Smooth muscle cell (in vitro differentiated cells): ENCODE measurements around the gene PI4KA. TPM values are rescaled to one million over a fixed set of nuclear protein-coding genes. Genes with fewer than 3 reads are reported as not detected.
"Not testable (repeated sequence)": the region's sequence is repeated elsewhere in the genome, so short reads cannot be mapped to it uniquely, and the experiment has no call there.

Source experiments
- DNase-seq: peaks from one replicate; lab custom pipeline; 2025; ENCODE audit not compliant: unreplicated experiment; lab: John Stamatoyannopoulos, UW
- H2AFZ ChIP-seq: fragments of 200-600 bp; sonication (generic); 2 replicates; pipeline ENCODE4 v1.6.0; 2016; ENCODE audit warnings: antibody characterized with exemption, low read depth, mild to moderate bottlenecking
- H3F3A ChIP-seq: fragments of 200-600 bp; sonication (generic); 2 replicates; pipeline ENCODE4 v1.6.0; 2017; ENCODE audit warnings: antibody characterized with exemption, low read depth
- H3K27ac ChIP-seq: fragments of 200-600 bp; sonication (generic); 2 replicates; pipeline ENCODE4 v1.5.1; 2016; ENCODE audit warnings: low read depth, mild to moderate bottlenecking
- H3K27me3 ChIP-seq: fragments of 200-600 bp; sonication (generic); 2 replicates; pipeline ENCODE4 v1.6.1; 2016; ENCODE audit warnings: low read depth, mild to moderate bottlenecking
- H3K36me3 ChIP-seq: fragments of 200-600 bp; sonication (generic); 2 replicates; pipeline ENCODE4 v1.5.1; 2016; ENCODE audit warnings: low read depth
- H3K4me1 ChIP-seq: fragments of 200-600 bp; sonication (generic); 2 replicates; pipeline ENCODE4 v1.5.1; 2016; ENCODE audit warnings: low read depth
- H3K4me2 ChIP-seq: fragments of 200-600 bp; sonication (generic); 2 replicates; pipeline ENCODE4 v1.6.0; 2016; ENCODE audit warnings: mild to moderate bottlenecking
- H3K4me3 ChIP-seq: fragments of 200-600 bp; sonication (generic); 2 replicates; pipeline ENCODE4 v1.5.1; 2016; ENCODE audit warnings: mild to moderate bottlenecking
- H3K79me2 ChIP-seq: fragments of 200-600 bp; sonication (generic); 2 replicates; pipeline ENCODE4 v1.6.0; 2016; ENCODE audit warnings: low read depth, mild to moderate bottlenecking
- H3K9ac ChIP-seq: fragments of 200-600 bp; sonication (generic); 2 replicates; pipeline ENCODE4 v1.6.0; 2016; ENCODE audit warnings: low read depth
- H3K9me3 ChIP-seq: fragments of 200-600 bp; sonication (generic); replicated peaks from 2 replicates; pipeline ENCODE4 v1.5.1; 2016; ENCODE audit warnings: low read depth
- H4K20me1 ChIP-seq: fragments of 200-600 bp; sonication (generic); 2 replicates; pipeline ENCODE4 v1.6.0; 2016; ENCODE audit warnings: low read depth
- WGBS: methylation state at CpG from one replicate; pipeline ENCODE4 v1.1.7; 2016; ENCODE audit warnings: low lambda C conversion rate; 5-methylcytosine and 5-hydroxymethylcytosine counted together
- polyA plus RNA-seq: library from polyadenylated mRNA; unstranded; fragments of >200 nt; fragmentation: Nextera tagmentation; extraction: Ambion mirVana; gene quantifications from 2 replicates; pipeline ENCODE4 v1.2.1, GENCODE V29; 2016
- total RNA-seq: library from RNA; depleted of rRNA; stranded (reverse); fragments of >200 nt; gene quantifications from 2 replicates; pipeline ENCODE4 v1.2.3, GENCODE V29; 2014
- TF ChIP-seq, protein P1 (sequence below): fragments of 200-600 bp; sonication (generic); IDR thresholded peaks from 2 replicates; pipeline ENCODE4 v1.5.1; 2017; ENCODE audit warnings: borderline replicate concordance, mild to moderate bottlenecking, antibody characterized with exemption; ENCODE audit not compliant: insufficient read depth, poor library complexity, severe bottlenecking

The PI4KA gene
- total and polyA plus RNA-seq, 2 experiments from 2014 or later = 23.5 to 33.2 TPM

DNA sequence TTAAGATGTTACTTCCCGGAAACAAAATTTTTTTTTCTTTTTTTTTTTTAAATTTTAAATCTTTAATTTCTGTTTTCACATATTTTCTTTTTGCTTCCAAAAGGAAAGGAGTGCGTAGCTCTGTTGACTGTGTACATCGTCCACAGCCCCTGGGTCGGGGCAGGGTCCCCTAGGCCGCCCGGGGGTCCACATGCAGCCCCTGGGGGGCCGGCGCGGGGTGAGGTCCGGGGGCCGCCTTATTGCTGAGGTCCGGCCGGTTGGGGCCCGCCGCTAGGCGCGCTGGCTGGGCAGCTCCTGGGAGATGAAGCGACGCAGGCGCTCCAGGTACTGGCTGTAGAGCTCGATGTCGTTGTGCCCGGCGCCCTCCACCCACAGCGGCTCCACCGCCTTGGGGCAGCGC, 191.1 kb downstream of the PI4KA start:
- H3K4me2 ChIP-seq, H3K36me3 ChIP-seq, H3K79me2 ChIP-seq, H3K9me3 ChIP-seq, H3F3A ChIP-seq, H4K20me1 ChIP-seq, H3K9ac ChIP-seq, H3K27me3 ChIP-seq, H3K4me3 ChIP-seq, H2AFZ ChIP-seq, H3K27ac ChIP-seq, H3K4me1 ChIP-seq, DNase-seq: not testable (repeated sequence)
- WGBS = 83% methylated on average over 6 of the region's 27 CpGs

DNA sequence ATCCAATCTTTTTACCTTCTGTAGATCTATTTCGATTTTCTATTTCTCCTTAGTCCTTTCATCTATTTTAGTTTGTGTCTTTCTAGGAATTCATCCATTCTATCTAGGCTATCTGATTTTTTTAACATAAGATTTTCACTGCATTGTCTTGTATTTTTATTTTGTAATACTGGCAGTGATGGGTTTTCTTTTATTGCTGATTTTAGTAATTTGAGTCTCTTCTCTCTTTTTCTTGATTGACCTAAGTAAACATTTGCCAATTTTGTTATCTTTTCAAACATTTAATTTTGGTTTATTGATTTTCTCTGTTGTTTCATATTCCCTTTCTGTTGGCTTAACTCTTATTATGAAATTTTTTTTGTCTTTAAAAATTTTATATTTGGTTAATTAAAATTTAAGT, 192.1 kb downstream of the PI4KA start:
- peaks cover 3% of the 10 kb centered on the region for H3K9me3 ChIP-seq
- H3K9ac ChIP-seq = no peak overlapping the region
- no peaks in the 10 kb centered on the region for H4K20me1 ChIP-seq
- no peak overlapping the region for H3K4me3 ChIP-seq
- 64% methylated on average over 1 of the region's 1 CpG for WGBS
- no peak overlapping the region for H2AFZ ChIP-seq
- no peaks in the 10 kb centered on the region for H3K4me1 ChIP-seq
- no peaks in the 10 kb centered on the region for H3F3A ChIP-seq
- H3K79me2 ChIP-seq = no peaks in the 10 kb centered on the region
- peaks cover 5% of the 10 kb centered on the region for H3K27me3 ChIP-seq
- TF ChIP-seq, protein P1, sequence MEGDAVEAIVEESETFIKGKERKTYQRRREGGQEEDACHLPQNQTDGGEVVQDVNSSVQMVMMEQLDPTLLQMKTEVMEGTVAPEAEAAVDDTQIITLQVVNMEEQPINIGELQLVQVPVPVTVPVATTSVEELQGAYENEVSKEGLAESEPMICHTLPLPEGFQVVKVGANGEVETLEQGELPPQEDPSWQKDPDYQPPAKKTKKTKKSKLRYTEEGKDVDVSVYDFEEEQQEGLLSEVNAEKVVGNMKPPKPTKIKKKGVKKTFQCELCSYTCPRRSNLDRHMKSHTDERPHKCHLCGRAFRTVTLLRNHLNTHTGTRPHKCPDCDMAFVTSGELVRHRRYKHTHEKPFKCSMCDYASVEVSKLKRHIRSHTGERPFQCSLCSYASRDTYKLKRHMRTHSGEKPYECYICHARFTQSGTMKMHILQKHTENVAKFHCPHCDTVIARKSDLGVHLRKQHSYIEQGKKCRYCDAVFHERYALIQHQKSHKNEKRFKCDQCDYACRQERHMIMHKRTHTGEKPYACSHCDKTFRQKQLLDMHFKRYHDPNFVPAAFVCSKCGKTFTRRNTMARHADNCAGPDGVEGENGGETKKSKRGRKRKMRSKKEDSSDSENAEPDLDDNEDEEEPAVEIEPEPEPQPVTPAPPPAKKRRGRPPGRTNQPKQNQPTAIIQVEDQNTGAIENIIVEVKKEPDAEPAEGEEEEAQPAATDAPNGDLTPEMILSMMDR = no peak
- no peak overlapping the region for H3K4me2 ChIP-seq
- no peak overlapping the region for H3K27ac ChIP-seq
- no peaks in the 10 kb centered on the region for H3K36me3 ChIP-seq
- no peak for DNase-seq

DNA sequence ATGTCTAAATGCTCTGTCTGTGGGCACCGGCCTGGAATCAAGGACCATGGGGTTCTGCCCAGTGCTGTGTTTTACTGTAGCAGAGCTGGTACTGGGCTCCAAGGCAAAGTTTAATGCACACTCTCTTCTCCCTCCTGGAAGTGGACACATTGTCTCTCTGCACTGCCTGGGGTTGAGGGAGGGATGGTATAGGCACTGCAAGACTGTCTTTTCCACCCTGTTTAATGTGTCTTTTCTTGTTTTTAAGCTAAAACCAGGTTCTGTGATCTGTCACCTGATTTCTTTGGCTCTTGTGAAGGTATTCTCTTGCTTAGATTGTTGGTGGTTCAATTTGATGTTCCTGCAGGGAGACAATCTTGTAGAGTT, 194.0 kb downstream of the PI4KA start:
- no peak for DNase-seq

DNA sequence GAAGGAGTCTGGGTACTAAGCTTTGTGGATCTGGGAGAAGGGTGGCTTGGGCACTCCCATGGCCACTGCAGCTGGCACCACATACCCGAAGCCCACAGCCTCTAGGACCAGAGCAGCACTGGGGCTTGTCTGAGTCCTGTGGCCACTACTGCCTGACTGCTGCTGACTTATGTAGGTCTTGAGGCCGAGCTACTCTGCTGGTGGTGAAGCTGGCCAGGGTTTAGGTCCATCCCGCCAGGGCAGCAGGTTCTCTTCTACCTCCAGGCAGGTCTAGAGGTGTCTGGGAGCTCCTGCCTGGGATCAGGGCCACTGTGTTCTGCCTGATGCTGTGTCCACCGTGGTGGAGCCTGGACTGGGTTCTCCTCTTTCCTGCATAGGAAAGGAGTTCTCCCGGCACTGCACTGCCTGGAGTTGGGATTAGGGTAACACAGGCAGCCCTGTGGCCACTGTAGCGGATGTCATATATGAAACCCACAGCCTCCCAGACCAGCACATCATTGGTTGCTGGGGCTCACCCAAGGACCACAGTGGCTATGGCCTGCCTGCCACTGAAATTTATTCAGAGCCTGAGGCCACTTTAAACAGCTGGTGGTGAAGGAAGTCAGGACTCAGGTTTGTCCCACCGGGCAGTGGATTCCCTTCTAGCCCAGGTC, 194.5 kb downstream of the PI4KA start:
- Histone ChIP-seq H3K4me3 (no peak overlapping the region), H3K4me1 (no peaks in the 10 kb centered on the region), H3K9me3 (peaks cover 3% of the 10 kb centered on the region), H3K9ac (no peak overlapping the region), H4K20me1 (no peaks in the 10 kb centered on the region), H3F3A (no peaks in the 10 kb centered on the region), H3K4me2 (no peak overlapping the region), H3K36me3 (no peaks in the 10 kb centered on the region), H3K27me3 (peaks cover 27% of the 10 kb centered on the region), H3K27ac (no peak overlapping the region), H3K79me2 (no peaks in the 10 kb centered on the region), H2AFZ (no peak overlapping the region)
- no peak for DNase-seq
- WGBS = 90% methylated on average over 7 of the region's 7 CpGs
- TF ChIP-seq, protein P1 = no peak

More for the DNA sequence above, 194.0 kb downstream of the PI4KA start:
- Histone ChIP-seq H3K36me3 (no peaks in the 10 kb centered on the region), H3K4me2 (no peak overlapping the region), H2AFZ (no peak overlapping the region), H3K4me1 (no peaks in the 10 kb centered on the region), H4K20me1 (no peaks in the 10 kb centered on the region), H3K27ac (no peak overlapping the region), H3F3A (no peaks in the 10 kb centered on the region), H3K4me3 (no peak overlapping the region), H3K27me3 (peaks cover 22% of the 10 kb centered on the region), H3K79me2 (no peaks in the 10 kb centered on the region), H3K9ac (no peak overlapping the region), H3K9me3 (peaks cover 3% of the 10 kb centered on the region)
- TF ChIP-seq, protein P1 = no peak
- WGBS = 96% methylated on average over 1 of the region's 1 CpG
